Uterus (tissue), 2 donors: ENCODE measurements around the gene COG8.

ENCODE experiments used
- POLR2A ChIP-seq, 2 donors: fragments of 450-650 bp; IDR thresholded peaks; one replicate each; pipeline ENCODE4 v1.6.1; 2016; ENCODE audit warnings: antibody characterized with exemption in 2 of 2, mild to moderate bottlenecking in 1 of 2, moderate library complexity in 1 of 2
- TF ChIP-seq, protein P1 (sequence below), 4 experiments: fragments of 200-600 bp in 2 of 4; fragments of 450-650 bp in 2 of 4; sonication (generic) in 2 of 4; IDR thresholded peaks; one replicate each; pipeline ENCODE4 v1.5.1; 2016 to 2019; ENCODE audit warnings: antibody characterized with exemption in 4 of 4, mild to moderate bottlenecking in 2 of 4, moderate library complexity in 1 of 4

DNA sequence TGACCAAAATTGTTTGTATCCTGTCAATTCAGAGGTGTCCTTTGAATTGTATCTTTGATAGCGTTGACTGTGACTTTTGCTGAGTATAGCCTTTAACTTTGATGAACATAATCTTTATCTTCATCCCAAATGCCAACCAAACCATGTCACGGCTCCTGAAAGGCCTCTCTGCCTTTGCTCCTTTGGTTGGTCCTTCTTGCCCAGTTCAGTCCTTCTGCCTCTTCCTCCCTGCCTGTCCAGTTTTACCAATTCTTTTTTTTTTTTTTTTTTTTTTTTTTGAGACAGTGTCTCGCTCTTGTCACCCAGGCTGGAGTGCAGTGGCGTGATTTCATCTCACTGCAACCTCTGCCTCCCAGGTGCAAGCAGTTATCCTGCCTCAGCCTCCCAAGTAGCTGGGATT is 41.1 kb downstream of the COG8 start:
- TF ChIP-seq, protein P1, sequence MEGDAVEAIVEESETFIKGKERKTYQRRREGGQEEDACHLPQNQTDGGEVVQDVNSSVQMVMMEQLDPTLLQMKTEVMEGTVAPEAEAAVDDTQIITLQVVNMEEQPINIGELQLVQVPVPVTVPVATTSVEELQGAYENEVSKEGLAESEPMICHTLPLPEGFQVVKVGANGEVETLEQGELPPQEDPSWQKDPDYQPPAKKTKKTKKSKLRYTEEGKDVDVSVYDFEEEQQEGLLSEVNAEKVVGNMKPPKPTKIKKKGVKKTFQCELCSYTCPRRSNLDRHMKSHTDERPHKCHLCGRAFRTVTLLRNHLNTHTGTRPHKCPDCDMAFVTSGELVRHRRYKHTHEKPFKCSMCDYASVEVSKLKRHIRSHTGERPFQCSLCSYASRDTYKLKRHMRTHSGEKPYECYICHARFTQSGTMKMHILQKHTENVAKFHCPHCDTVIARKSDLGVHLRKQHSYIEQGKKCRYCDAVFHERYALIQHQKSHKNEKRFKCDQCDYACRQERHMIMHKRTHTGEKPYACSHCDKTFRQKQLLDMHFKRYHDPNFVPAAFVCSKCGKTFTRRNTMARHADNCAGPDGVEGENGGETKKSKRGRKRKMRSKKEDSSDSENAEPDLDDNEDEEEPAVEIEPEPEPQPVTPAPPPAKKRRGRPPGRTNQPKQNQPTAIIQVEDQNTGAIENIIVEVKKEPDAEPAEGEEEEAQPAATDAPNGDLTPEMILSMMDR (IDR thresholded peaks at IDR 0.05): no peak
- no peak for TF ChIP-seq POLR2A (IDR thresholded peaks at IDR 0.05)
